Thyroid gland (tissue), 4 donors: ENCODE results near the gene TBC1D23. TPM values are rescaled to one million over a fixed set of nuclear protein-coding genes. Genes with fewer than 3 reads are reported as not detected.

Experiments used
- DNase-seq, 2 donors: peaks; one replicate each; pipeline ENCODE4 v3.0.0-alpha.2; 2019
- H3K27ac ChIP-seq, 3 donors: fragments of 200-600 bp; sonication (generic); 1 replicate in 2 of 3; 2 replicates in 1 of 3; pipeline ENCODE4 v1.5.1; 2016 to 2019; ENCODE audit warnings: mild to moderate bottlenecking in 1 of 3, moderate library complexity in 1 of 3
- H3K27me3 ChIP-seq: fragments of 200-600 bp; sonication (generic); one replicate; pipeline ENCODE4 v1.5.1; 2019
- H3K36me3 ChIP-seq, 2 donors: fragments of 200-600 bp; sonication (generic); one replicate each; pipeline ENCODE4 v1.5.1; 2016 to 2019
- H3K4me1 ChIP-seq, 2 donors: fragments of 200-600 bp; sonication (generic); one replicate each; pipeline ENCODE4 v1.5.1; 2017 to 2019
- H3K4me3 ChIP-seq, 3 donors: fragments of 200-600 bp; sonication (generic); replicated peaks in 1 of 3; 1 replicate in 2 of 3; 2 replicates in 1 of 3; pipeline ENCODE4 v1.5.1; 2016; ENCODE audit warnings: mild to moderate bottlenecking in 1 of 3
- H3K9me3 ChIP-seq: fragments of 200-600 bp; sonication (generic); one replicate; pipeline ENCODE4 v1.5.1; 2017
- POLR2A ChIP-seq, 2 donors: fragments of 450-650 bp; IDR thresholded peaks; one replicate each; pipeline ENCODE4 v1.6.1; 2017; ENCODE audit warnings: antibody characterized with exemption in 2 of 2, mild to moderate bottlenecking in 2 of 2, moderate library complexity in 1 of 2
- WGBS, 2 donors: methylation state at CpG; one replicate each; pipeline ENCODE4 v1.1.5; 2017; 5-methylcytosine and 5-hydroxymethylcytosine counted together
- intact Hi-C: fragments of 100-400 bp; cut with DNase I; formaldehyde crosslinking; loops from one replicate; pipeline ENCODE4 v1.15.1; 2023
- total RNA-seq, 4 donors: library from RNA; depleted of rRNA; stranded (reverse); fragments of >200 nt; gene quantifications; one replicate each; pipeline ENCODE4 v1.2.3, GENCODE V29; 2016
- TF ChIP-seq, protein P1 (sequence below), 6 experiments: fragments of 200-600 bp in 3 of 6; fragments of 450-650 bp in 3 of 6; sonication (generic) in 3 of 6; IDR thresholded peaks; one replicate each; pipeline ENCODE4 v1.5.1; 2016 to 2019; ENCODE audit warnings: antibody characterized with exemption in 6 of 6, mild to moderate bottlenecking in 2 of 6, inconsistent platforms in 1 of 6, moderate library complexity in 1 of 6

The TBC1D23 gene
- total RNA-seq, 4 donors from 2014 or later, result 35.9 to 104 (median 63.7) TPM

DNA sequence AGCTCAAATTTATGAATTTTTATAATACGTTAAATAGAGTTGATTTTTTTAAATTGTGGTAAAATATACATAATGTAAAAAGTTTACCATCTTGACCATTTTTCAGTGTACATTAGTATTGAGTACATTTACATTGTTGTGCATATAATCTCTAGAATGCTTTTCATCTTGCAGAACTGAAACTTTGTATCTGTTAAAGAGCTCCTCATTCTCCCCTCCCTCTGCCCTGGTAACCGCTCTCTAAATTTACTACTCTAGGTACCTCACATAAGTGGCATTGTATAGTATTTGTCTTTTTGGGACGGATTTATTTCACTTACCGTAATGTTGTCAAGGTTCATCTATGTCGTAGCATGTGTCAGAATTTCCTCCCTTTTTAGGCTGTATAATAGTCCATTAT, 13.6 kb downstream of the TBC1D23 start:
- intact Hi-C loops, result no loop called here
- Histone ChIP-seq H3K9me3 (no peaks in the 10 kb centered on the region), H3K27ac (no peak overlapping the region), H3K27me3 (no peaks in the 10 kb centered on the region), H3K4me3 (no peak overlapping the region), H3K36me3 (no peaks in the 10 kb centered on the region), H3K4me1 (peaks cover 0 to 6% of the 10 kb centered on the region in 2 donors)
- WGBS, 2 donors, result 97 to 98% methylated on average over 5 of the region's 5 CpGs
- DNase-seq, result no peak
- TF ChIP-seq POLR2A (IDR thresholded peaks at IDR 0.05), result no peak
- TF ChIP-seq, protein P1, sequence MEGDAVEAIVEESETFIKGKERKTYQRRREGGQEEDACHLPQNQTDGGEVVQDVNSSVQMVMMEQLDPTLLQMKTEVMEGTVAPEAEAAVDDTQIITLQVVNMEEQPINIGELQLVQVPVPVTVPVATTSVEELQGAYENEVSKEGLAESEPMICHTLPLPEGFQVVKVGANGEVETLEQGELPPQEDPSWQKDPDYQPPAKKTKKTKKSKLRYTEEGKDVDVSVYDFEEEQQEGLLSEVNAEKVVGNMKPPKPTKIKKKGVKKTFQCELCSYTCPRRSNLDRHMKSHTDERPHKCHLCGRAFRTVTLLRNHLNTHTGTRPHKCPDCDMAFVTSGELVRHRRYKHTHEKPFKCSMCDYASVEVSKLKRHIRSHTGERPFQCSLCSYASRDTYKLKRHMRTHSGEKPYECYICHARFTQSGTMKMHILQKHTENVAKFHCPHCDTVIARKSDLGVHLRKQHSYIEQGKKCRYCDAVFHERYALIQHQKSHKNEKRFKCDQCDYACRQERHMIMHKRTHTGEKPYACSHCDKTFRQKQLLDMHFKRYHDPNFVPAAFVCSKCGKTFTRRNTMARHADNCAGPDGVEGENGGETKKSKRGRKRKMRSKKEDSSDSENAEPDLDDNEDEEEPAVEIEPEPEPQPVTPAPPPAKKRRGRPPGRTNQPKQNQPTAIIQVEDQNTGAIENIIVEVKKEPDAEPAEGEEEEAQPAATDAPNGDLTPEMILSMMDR (IDR thresholded peaks at IDR 0.05), result no peak

DNA sequence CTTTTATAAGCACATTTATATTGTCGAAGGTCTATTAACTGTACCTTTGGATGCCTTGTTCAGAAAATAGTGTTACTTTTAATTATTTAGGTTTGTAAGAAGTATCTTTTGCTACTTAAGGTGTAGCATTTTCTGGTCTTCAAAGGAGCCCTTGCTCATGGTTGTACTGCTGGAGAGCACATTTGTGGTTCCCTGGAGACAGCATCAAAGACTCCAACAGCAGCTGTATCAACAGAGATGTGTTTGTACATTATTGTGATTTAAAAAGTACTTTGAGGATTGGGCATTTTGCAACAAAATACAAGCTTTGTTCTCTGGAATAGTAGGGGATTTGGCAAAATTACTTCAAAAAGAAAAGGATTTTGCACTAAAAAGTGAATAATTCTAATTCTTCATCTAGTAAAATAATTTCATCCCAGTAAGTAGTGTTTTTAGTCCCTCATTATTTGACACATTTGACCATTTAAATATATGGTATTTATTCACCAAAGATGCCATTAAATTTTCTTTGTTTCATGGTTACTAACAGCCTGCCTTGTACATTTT, 16.5 kb downstream of the TBC1D23 start:
- Histone ChIP-seq H3K27me3 (no peaks in the 10 kb centered on the region), H3K27ac (no peak overlapping the region), H3K4me1 (no peaks in the 10 kb centered on the region), H3K36me3 (peaks cover 0 to 8% of the 10 kb centered on the region in 2 donors), H3K4me3 (no peak overlapping the region), H3K9me3 (no peaks in the 10 kb centered on the region)
- TF ChIP-seq POLR2A (IDR thresholded peaks at IDR 0.05), result no peak
- TF ChIP-seq, protein P1 (IDR thresholded peaks at IDR 0.05), result no peak
- WGBS, 2 donors, result 84 to 97% methylated on average over 1 of the region's 1 CpG
- intact Hi-C loops, result no loop called here
- no peak for DNase-seq

DNA sequence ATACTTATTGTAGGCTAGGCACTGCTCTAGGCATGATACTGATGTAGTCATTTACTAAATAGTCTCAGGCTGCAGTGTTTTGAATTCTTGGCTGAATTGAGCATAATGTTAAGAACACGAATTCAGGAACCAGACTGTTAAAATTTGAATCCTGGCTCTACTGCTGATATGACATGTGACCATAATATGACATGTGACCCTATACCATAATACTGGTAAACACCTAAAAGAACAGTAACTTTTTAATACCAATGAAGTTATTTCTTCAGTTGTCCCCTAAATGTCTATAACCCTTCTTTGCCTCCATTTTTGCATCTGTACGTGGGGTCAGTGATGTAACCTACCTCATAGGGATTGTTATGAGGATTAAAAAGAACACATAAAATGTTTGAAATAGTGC, 18.1 kb downstream of the TBC1D23 start:
- DNase-seq, result no peak
- 87 to 90% methylated on average over 2 of the region's 2 CpGs for WGBS, 2 donors
- Histone ChIP-seq H3K4me3 (no peak overlapping the region), H3K27me3 (no peaks in the 10 kb centered on the region), H3K4me1 (no peaks in the 10 kb centered on the region), H3K27ac (no peak overlapping the region), H3K9me3 (no peaks in the 10 kb centered on the region), H3K36me3 (peaks cover 0 to 8% of the 10 kb centered on the region in 2 donors)
- no peak for TF ChIP-seq POLR2A (IDR thresholded peaks at IDR 0.05)
- TF ChIP-seq, protein P1 (IDR thresholded peaks at IDR 0.05), result no peak
- intact Hi-C loops, result no loop called here

DNA sequence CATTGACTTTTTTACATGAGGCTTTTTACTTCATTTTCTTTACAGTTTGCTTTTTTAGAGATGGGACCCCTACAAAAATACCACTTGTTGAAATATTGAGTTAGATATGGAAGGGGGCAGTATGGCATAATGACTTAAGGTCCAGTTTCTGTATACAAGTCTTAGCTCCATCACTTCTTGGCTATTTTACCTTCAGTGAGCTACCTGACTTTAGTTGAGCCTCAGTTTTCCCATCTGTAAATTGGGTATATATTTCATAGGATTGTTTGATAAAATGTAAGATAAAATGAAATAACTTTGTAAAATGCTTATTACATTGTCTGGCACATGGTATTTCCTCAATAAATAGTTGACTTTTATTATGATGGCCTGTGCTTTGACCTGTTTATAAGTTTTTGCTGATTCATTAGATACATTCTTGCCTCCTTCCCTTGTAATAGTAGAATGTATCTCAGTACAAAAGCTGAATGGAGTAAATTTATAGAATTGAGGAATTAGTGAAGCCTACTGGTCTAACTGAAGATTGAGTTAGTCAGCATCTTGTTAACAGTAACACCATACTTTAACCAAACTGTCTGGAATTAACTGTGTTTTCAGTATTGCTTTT, 27.6 kb downstream of the TBC1D23 start:
- no peak for DNase-seq
- Histone ChIP-seq H3K36me3 (no peaks in the 10 kb centered on the region), H3K4me3 (no peak overlapping the region), H3K9me3 (no peaks in the 10 kb centered on the region), H3K4me1 (no peaks in the 10 kb centered on the region), H3K27me3 (no peaks in the 10 kb centered on the region), H3K27ac (no peak overlapping the region)
- intact Hi-C loops, result no loop called here
- TF ChIP-seq POLR2A (IDR thresholded peaks at IDR 0.05), result no peak
- TF ChIP-seq, protein P1 (IDR thresholded peaks at IDR 0.05), result no peak

DNA sequence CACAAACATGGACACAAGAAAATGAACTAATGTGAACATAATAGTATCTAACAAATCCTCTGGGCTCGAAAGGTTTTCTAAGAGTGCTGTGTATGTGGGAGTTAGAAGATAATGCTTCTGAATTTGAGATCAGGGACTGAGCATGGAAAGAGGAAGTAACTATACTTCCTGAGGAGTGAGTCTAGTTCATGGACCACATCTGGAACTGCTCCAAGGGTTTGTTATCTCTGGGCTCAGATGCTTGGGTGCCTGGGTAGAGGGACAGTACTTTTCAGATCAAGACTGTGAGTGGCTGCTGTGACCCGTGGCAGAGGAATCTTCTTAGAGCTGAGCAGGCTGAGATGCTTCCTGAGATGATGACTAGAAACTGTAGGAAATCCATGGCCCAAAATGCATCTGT, 28.5 kb downstream of the TBC1D23 start:
- TF ChIP-seq, protein P1 (IDR thresholded peaks at IDR 0.05), result no peak
- TF ChIP-seq POLR2A (IDR thresholded peaks at IDR 0.05), result no peak
- Histone ChIP-seq H3K27ac (no peak overlapping the region), H3K4me1 (no peaks in the 10 kb centered on the region), H3K27me3 (no peaks in the 10 kb centered on the region), H3K36me3 (no peaks in the 10 kb centered on the region), H3K4me3 (no peak overlapping the region), H3K9me3 (no peaks in the 10 kb centered on the region)
- intact Hi-C loops, result no loop called here
- 63 to 65% methylated on average over 2 of the region's 2 CpGs for WGBS, 2 donors
- DNase-seq, result no peak
